ENCODE data around the gene PDE1A. TPM values are rescaled to one million over a fixed set of nuclear protein-coding genes. Genes with fewer than 3 reads are reported as not detected.

PDE1A gene
- total RNA-seq, 2 experiments from 2014 or later: not detected

- no peak overlapping the region for H3K4me3 Mint-ChIP-seq
Measured at GRCh38 chr2:182359027-182359989, 67.5 kb downstream of the PDE1A start.

DNA sequence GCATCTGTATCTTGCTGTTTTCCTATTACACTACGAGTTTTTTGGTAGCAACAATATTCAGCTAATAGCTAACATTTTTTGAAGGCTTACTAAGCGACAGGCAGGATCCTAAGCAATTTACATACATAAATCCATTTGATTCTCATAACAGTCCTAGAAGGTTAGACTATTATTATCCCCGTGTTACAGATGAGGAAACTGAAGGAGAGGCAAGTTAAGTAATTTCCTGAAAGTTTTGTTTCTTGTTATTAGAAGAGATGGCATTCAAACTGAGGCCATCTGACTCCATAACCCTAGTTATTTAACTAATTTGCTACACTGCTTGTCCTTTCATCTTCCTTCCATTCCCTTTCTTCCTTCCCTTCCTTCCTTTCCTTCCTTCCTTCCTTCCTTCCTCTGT, 68.2 kb downstream of the PDE1A start:
- Mint-ChIP-seq H3K4me1 (ENCODE audit: low read depth) (no peaks in the 10 kb centered on the region), H3K27ac (no peak overlapping the region), H3K27me3 (no peaks in the 10 kb centered on the region), H3K36me3 (ENCODE audit: low read depth) (no peaks in the 10 kb centered on the region), H3K9me3 (no peaks in the 10 kb centered on the region), H3K4me3 (no peak overlapping the region)
- ChIA-PET CTCF (no interaction called here), POLR2A (no interaction called here)
- DNase-seq (no peak), ATAC-seq (no peak)
- intact Hi-C loops (cut with micrococcal nuclease): no loop called here
- TF ChIP-seq, protein P1, sequence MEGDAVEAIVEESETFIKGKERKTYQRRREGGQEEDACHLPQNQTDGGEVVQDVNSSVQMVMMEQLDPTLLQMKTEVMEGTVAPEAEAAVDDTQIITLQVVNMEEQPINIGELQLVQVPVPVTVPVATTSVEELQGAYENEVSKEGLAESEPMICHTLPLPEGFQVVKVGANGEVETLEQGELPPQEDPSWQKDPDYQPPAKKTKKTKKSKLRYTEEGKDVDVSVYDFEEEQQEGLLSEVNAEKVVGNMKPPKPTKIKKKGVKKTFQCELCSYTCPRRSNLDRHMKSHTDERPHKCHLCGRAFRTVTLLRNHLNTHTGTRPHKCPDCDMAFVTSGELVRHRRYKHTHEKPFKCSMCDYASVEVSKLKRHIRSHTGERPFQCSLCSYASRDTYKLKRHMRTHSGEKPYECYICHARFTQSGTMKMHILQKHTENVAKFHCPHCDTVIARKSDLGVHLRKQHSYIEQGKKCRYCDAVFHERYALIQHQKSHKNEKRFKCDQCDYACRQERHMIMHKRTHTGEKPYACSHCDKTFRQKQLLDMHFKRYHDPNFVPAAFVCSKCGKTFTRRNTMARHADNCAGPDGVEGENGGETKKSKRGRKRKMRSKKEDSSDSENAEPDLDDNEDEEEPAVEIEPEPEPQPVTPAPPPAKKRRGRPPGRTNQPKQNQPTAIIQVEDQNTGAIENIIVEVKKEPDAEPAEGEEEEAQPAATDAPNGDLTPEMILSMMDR (IDR thresholded peaks at IDR 0.05): no peak

More at GRCh38 chr2:182359027-182359989, 67.5 kb downstream of the PDE1A start:
- H3K4me1 Mint-ChIP-seq (ENCODE audit: low read depth): no peaks in the 10 kb centered on the region
- intact Hi-C loops (cut with micrococcal nuclease): no loop called here
- TF ChIP-seq, protein P1 (IDR thresholded peaks at IDR 0.05): no peak
- no peak overlapping the region for H3K27ac Mint-ChIP-seq
- CTCF ChIA-PET: no interaction called here
- H3K36me3 Mint-ChIP-seq (ENCODE audit: low read depth): no peaks in the 10 kb centered on the region
- H3K27me3 Mint-ChIP-seq: no peaks in the 10 kb centered on the region
- ATAC-seq (no peak), DNase-seq (no peak)
- POLR2A ChIA-PET: no interaction called here
- no peaks in the 10 kb centered on the region for H3K9me3 Mint-ChIP-seq

DNA sequence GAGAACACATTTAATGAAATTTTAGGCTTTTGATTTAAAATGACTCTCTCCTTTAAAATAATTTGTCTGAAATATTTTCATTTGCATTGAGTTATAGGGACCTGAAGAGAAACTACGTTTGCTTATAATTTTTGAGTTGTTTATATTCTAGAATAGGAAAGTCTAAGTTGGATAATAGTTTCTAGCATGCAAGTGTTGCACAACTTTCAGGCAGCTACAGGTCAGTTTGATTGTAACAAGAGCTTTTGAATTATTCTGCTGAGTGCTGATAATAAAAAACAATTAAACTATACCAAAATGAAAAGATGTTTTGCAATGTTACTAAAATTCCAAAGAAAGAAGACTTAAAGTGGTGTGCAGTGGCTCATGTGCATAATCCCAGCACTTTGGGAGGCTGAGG, 71.0 kb downstream of the PDE1A start:
- TF ChIP-seq, protein P1 (IDR thresholded peaks at IDR 0.05): no peak
- Mint-ChIP-seq H3K4me1 (ENCODE audit: low read depth) (no peaks in the 10 kb centered on the region), H3K27me3 (no peaks in the 10 kb centered on the region), H3K36me3 (ENCODE audit: low read depth) (no peaks in the 10 kb centered on the region), H3K4me3 (no peak overlapping the region), H3K9me3 (no peaks in the 10 kb centered on the region), H3K27ac (no peak overlapping the region)
- intact Hi-C loops (cut with micrococcal nuclease): no loop called here
- ATAC-seq: no peak
- DNase-seq: no peak
- ChIA-PET POLR2A (no interaction called here), CTCF (no interaction called here)

DNA sequence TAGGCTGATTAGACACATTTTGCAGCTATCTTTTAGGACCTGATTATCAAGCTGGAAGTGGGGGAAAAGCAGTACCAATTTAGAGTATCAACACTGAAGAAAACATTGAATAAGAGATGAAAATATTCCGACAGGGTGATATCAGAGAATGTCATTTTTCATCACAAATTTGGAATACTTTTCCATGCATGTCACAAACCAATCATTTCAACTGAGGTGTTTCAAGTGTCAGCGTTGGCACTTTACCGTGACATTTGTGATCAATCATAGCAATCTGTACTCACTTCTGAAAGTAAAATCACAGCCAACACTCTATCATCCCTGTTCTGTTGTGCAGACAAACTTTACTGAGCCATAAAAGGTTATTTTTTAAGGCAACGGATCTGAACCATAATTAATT, 75.4 kb downstream of the PDE1A start:
- TF ChIP-seq, protein P1 (IDR thresholded peaks at IDR 0.05): no peak
- Mint-ChIP-seq H3K27me3 (no peaks in the 10 kb centered on the region), H3K9me3 (no peaks in the 10 kb centered on the region), H3K4me1 (ENCODE audit: low read depth) (no peaks in the 10 kb centered on the region), H3K4me3 (no peak overlapping the region), H3K27ac (no peak overlapping the region), H3K36me3 (ENCODE audit: low read depth) (no peaks in the 10 kb centered on the region)
- ChIA-PET CTCF (no interaction called here), POLR2A (no interaction called here)
- ATAC-seq (no peak), DNase-seq (no peak)
- intact Hi-C loops (cut with micrococcal nuclease): no loop called here

- TF ChIP-seq, protein P1 (IDR thresholded peaks at IDR 0.05): no peak
- DNase-seq (no peak), ATAC-seq (no peak)
- Mint-ChIP-seq H3K27ac (no peak overlapping the region), H3K4me3 (no peak overlapping the region), H3K27me3 (no peaks in the 10 kb centered on the region), H3K9me3 (no peaks in the 10 kb centered on the region), H3K4me1 (ENCODE audit: low read depth) (no peaks in the 10 kb centered on the region), H3K36me3 (ENCODE audit: low read depth) (no peaks in the 10 kb centered on the region)
- POLR2A ChIA-PET: no interaction called here
- CTCF ChIA-PET: no interaction called here
- intact Hi-C loops (cut with micrococcal nuclease): no loop called here
Measured at GRCh38 chr2:182349268-182349667, 77.6 kb downstream of the PDE1A start.
